ENCODE data around the gene ETV6. TPM values are rescaled to one million over a fixed set of nuclear protein-coding genes. Genes with fewer than 3 reads are reported as not detected.

Gene ETV6
- total RNA-seq, 2 donors from 2014 or later, result 50.2 to 82.3 TPM

GRCh38 chr12:11651785-11652184 is 2.3 kb downstream of the ETV6 start:
- no peaks in the 10 kb centered on the region for H3K27me3 Mint-ChIP-seq
- ATAC-seq (no peak), DNase-seq (ENCODE audit: low spot score) (no peak)
- peak overlapping the region; percentile 94 for H3K4me3 Mint-ChIP-seq
- H3K4me1 Mint-ChIP-seq (ENCODE audit: low read depth in 2 of 2), result peaks cover 52 to 57% of the 10 kb centered on the region in 2 donors
- H3K9me3 Mint-ChIP-seq, result no peaks in the 10 kb centered on the region
- H3K27ac Mint-ChIP-seq, result peak overlapping the region; percentile 97 to 99
- peaks cover 8% of the 10 kb centered on the region for H3K36me3 Mint-ChIP-seq

GRCh38 chr12:11652351-11653040 is 3.0 kb downstream of the ETV6 start:
- DNase-seq (ENCODE audit: low spot score), result peak; percentile 75
- Mint-ChIP-seq H3K4me3 (peak overlapping the region; percentile 94), H3K9me3 (no peaks in the 10 kb centered on the region), H3K27me3 (no peaks in the 10 kb centered on the region), H3K27ac (peak overlapping the region; percentile 97 to 99), H3K4me1 (ENCODE audit: low read depth in 2 of 2) (peaks cover 59 to 64% of the 10 kb centered on the region in 2 donors), H3K36me3 (peaks cover 8% of the 10 kb centered on the region)
- ATAC-seq, result peak; percentile 26 to 31

GRCh38 chr12:11653215-11653753 is 3.8 kb downstream of the ETV6 start:
- Mint-ChIP-seq H3K4me1 (ENCODE audit: low read depth in 2 of 2) (peaks cover 62 to 72% of the 10 kb centered on the region in 2 donors), H3K27me3 (no peaks in the 10 kb centered on the region), H3K4me3 (peak overlapping the region; percentile 94), H3K9me3 (no peaks in the 10 kb centered on the region), H3K27ac (peak overlapping the region; percentile 97 to 99), H3K36me3 (peaks cover 8% of the 10 kb centered on the region)
- peak; percentile 69 for DNase-seq (ENCODE audit: low spot score)
- ATAC-seq, result peak; percentile 21 to 66

- H3K9me3 Mint-ChIP-seq, result no peaks in the 10 kb centered on the region
- ATAC-seq, result no peak
- DNase-seq (ENCODE audit: low spot score), result no peak
- H3K27ac Mint-ChIP-seq, result peak overlapping the region; percentile 97 to 99
- no peaks in the 10 kb centered on the region for H3K27me3 Mint-ChIP-seq
- peaks cover 70 to 77% of the 10 kb centered on the region in 2 donors for H3K4me1 Mint-ChIP-seq (ENCODE audit: low read depth in 2 of 2)
- H3K36me3 Mint-ChIP-seq, result peaks cover 8% of the 10 kb centered on the region
- no peak overlapping the region for H3K4me3 Mint-ChIP-seq
Measured at GRCh38 chr12:11654338-11654737, 4.9 kb downstream of the ETV6 start.

- H3K27ac Mint-ChIP-seq, result peak overlapping the region; percentile 97 to 99
- H3K4me3 Mint-ChIP-seq, result no peak overlapping the region
- H3K9me3 Mint-ChIP-seq, result no peaks in the 10 kb centered on the region
- DNase-seq (ENCODE audit: low spot score) (no peak), ATAC-seq (no peak)
- peaks cover 74 to 82% of the 10 kb centered on the region in 2 donors for H3K4me1 Mint-ChIP-seq (ENCODE audit: low read depth in 2 of 2)
- H3K36me3 Mint-ChIP-seq, result peaks cover 8% of the 10 kb centered on the region
- no peaks in the 10 kb centered on the region for H3K27me3 Mint-ChIP-seq
Measured at GRCh38 chr12:11654802-11655201, 5.3 kb downstream of the ETV6 start.

- H3K9me3 Mint-ChIP-seq, result no peaks in the 10 kb centered on the region
- H3K36me3 Mint-ChIP-seq, result peaks cover 3% of the 10 kb centered on the region
- no peak for ATAC-seq
- peaks cover 69 to 81% of the 10 kb centered on the region in 2 donors for H3K4me1 Mint-ChIP-seq (ENCODE audit: low read depth in 2 of 2)
- no peaks in the 10 kb centered on the region for H3K27me3 Mint-ChIP-seq
- H3K4me3 Mint-ChIP-seq, result no peak overlapping the region
- peak overlapping the region; percentile 37 to 58 for H3K27ac Mint-ChIP-seq
- DNase-seq (ENCODE audit: low spot score), result no peak
Measured at GRCh38 chr12:11655842-11656241, 6.4 kb downstream of the ETV6 start.

- H3K36me3 Mint-ChIP-seq, result no peaks in the 10 kb centered on the region
- peak overlapping the region; percentile 1 for H3K4me3 Mint-ChIP-seq
- no peak for DNase-seq (ENCODE audit: low spot score)
- no peak for ATAC-seq
- H3K27me3 Mint-ChIP-seq, result no peaks in the 10 kb centered on the region
- peak overlapping the region; percentile 8 to 58 for H3K27ac Mint-ChIP-seq
- peaks cover 67 to 77% of the 10 kb centered on the region in 2 donors for H3K4me1 Mint-ChIP-seq (ENCODE audit: low read depth in 2 of 2)
- H3K9me3 Mint-ChIP-seq, result no peaks in the 10 kb centered on the region
Measured at GRCh38 chr12:11656550-11656949, 7.1 kb downstream of the ETV6 start.

- Mint-ChIP-seq H3K27me3 (no peaks in the 10 kb centered on the region), H3K4me1 (ENCODE audit: low read depth in 2 of 2) (peaks cover 69 to 77% of the 10 kb centered on the region in 2 donors), H3K4me3 (peak overlapping the region; percentile 43), H3K9me3 (no peaks in the 10 kb centered on the region), H3K36me3 (no peaks in the 10 kb centered on the region), H3K27ac (peak overlapping the region; percentile 15 to 58)
- DNase-seq (ENCODE audit: low spot score) (no peak), ATAC-seq (peak; percentile 39 to 56)
Measured at GRCh38 chr12:11657511-11657910, 8.0 kb downstream of the ETV6 start.

- peak overlapping the region in 1 of 2 donors; percentile 58 for H3K27ac Mint-ChIP-seq
- ATAC-seq (no peak), DNase-seq (ENCODE audit: low spot score) (no peak)
- H3K4me3 Mint-ChIP-seq, result no peak overlapping the region
- H3K36me3 Mint-ChIP-seq, result no peaks in the 10 kb centered on the region
- H3K9me3 Mint-ChIP-seq, result no peaks in the 10 kb centered on the region
- H3K4me1 Mint-ChIP-seq (ENCODE audit: low read depth in 2 of 2), result peaks cover 71 to 77% of the 10 kb centered on the region in 2 donors
- H3K27me3 Mint-ChIP-seq, result no peaks in the 10 kb centered on the region
Measured at GRCh38 chr12:11658791-11659190, 9.3 kb downstream of the ETV6 start.

GRCh38 chr12:11660624-11661023 is 11.2 kb downstream of the ETV6 start:
- DNase-seq (ENCODE audit: low spot score) (no peak), ATAC-seq (no peak)
- Mint-ChIP-seq H3K27ac (no peak overlapping the region), H3K9me3 (peaks cover 3% of the 10 kb centered on the region), H3K36me3 (no peaks in the 10 kb centered on the region), H3K27me3 (no peaks in the 10 kb centered on the region), H3K4me1 (ENCODE audit: low read depth in 2 of 2) (peaks cover 78 to 86% of the 10 kb centered on the region in 2 donors), H3K4me3 (no peak overlapping the region)

GRCh38 chr12:11661491-11662089 is 12.1 kb downstream of the ETV6 start:
- DNase-seq (ENCODE audit: low spot score) (no peak), ATAC-seq (no peak)
- Mint-ChIP-seq H3K27ac (peak overlapping the region in 1 of 2 donors; percentile 56), H3K4me3 (no peak overlapping the region), H3K4me1 (ENCODE audit: low read depth in 2 of 2) (peaks cover 76 to 87% of the 10 kb centered on the region in 2 donors), H3K9me3 (peaks cover 3% of the 10 kb centered on the region), H3K36me3 (no peaks in the 10 kb centered on the region), H3K27me3 (no peaks in the 10 kb centered on the region)

GRCh38 chr12:11662369-11662768 is 12.9 kb downstream of the ETV6 start:
- Mint-ChIP-seq H3K9me3 (peaks cover 3% of the 10 kb centered on the region), H3K4me3 (no peak overlapping the region), H3K27ac (peak overlapping the region in 1 of 2 donors; percentile 56), H3K36me3 (no peaks in the 10 kb centered on the region), H3K27me3 (no peaks in the 10 kb centered on the region), H3K4me1 (ENCODE audit: low read depth in 2 of 2) (peaks cover 75 to 87% of the 10 kb centered on the region in 2 donors)
- no peak for DNase-seq (ENCODE audit: low spot score)
- no peak for ATAC-seq

GRCh38 chr12:11663130-11663529 is 13.7 kb downstream of the ETV6 start:
- ATAC-seq, result no peak
- peaks cover 3% of the 10 kb centered on the region for H3K9me3 Mint-ChIP-seq

GRCh38 chr12:11664101-11664500 is 14.6 kb downstream of the ETV6 start:
- Mint-ChIP-seq H3K27me3 (no peaks in the 10 kb centered on the region), H3K9me3 (peaks cover 3% of the 10 kb centered on the region), H3K36me3 (no peaks in the 10 kb centered on the region), H3K4me3 (no peak overlapping the region), H3K4me1 (ENCODE audit: low read depth in 2 of 2) (peaks cover 64 to 82% of the 10 kb centered on the region in 2 donors), H3K27ac (peak overlapping the region in 1 of 2 donors; percentile 2)
- ATAC-seq (no peak), DNase-seq (ENCODE audit: low spot score) (no peak)

More at GRCh38 chr12:11663130-11663529, 13.7 kb downstream of the ETV6 start:
- H3K4me1 Mint-ChIP-seq (ENCODE audit: low read depth in 2 of 2), result peaks cover 67 to 82% of the 10 kb centered on the region in 2 donors
- no peak for DNase-seq (ENCODE audit: low spot score)
- H3K4me3 Mint-ChIP-seq, result no peak overlapping the region
- H3K27ac Mint-ChIP-seq, result peak overlapping the region in 1 of 2 donors; percentile 2
- no peaks in the 10 kb centered on the region for H3K27me3 Mint-ChIP-seq
- H3K36me3 Mint-ChIP-seq, result no peaks in the 10 kb centered on the region

Measured in natural killer cell treated with Interleukin-12 subunit alpha and Interleukin-12 subunit beta and Interleukin-15 and Interleukin-18, amount 100 ng/mL, for 72 hours (primary cell).